Loucy (cell line): ENCODE measurements around the gene CRACDL.

ENCODE experiments used
- EZH2phosphoT487 ChIP-seq: fragments of 200-600 bp; IDR thresholded peaks from 2 replicates; pipeline ENCODE4 v1.6.1; 2018; ENCODE audit warnings: antibody characterized with exemption, mild to moderate bottlenecking, moderate library complexity, borderline replicate concordance
- TF ChIP-seq, protein P1 (sequence below): fragments of 200-600 bp; sonication (generic); conservative IDR thresholded peaks from 2 replicates; pipeline ENCODE4 v1.5.1; 2014; ENCODE audit warnings: mild to moderate bottlenecking, antibody characterized with exemption, low read length

DNA sequence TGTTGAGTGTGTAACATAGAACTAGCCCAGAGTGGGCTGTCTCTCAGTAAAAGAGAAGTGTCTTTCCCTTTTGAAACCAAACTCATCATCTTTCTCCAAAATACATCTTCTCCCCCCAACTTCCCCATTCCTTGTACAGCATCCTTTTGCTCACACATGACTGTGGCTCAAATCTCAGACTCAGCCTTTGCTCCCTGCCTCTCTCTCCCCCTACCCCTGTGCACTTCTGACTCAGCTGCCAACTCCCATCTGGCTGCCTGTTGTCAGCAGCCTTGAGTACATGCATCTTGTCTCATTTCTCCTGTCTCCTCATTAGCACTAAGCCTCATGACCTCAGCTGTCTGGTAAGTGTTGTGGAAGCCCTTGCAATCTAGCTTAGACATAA, 187.0 kb downstream of the CRACDL start:
- TF ChIP-seq, protein P1, sequence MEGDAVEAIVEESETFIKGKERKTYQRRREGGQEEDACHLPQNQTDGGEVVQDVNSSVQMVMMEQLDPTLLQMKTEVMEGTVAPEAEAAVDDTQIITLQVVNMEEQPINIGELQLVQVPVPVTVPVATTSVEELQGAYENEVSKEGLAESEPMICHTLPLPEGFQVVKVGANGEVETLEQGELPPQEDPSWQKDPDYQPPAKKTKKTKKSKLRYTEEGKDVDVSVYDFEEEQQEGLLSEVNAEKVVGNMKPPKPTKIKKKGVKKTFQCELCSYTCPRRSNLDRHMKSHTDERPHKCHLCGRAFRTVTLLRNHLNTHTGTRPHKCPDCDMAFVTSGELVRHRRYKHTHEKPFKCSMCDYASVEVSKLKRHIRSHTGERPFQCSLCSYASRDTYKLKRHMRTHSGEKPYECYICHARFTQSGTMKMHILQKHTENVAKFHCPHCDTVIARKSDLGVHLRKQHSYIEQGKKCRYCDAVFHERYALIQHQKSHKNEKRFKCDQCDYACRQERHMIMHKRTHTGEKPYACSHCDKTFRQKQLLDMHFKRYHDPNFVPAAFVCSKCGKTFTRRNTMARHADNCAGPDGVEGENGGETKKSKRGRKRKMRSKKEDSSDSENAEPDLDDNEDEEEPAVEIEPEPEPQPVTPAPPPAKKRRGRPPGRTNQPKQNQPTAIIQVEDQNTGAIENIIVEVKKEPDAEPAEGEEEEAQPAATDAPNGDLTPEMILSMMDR, result no peak
- no peak for TF ChIP-seq EZH2phosphoT487
